ENCODE measurements around the gene ADAMTSL3. TPM values are rescaled to one million over a fixed set of nuclear protein-coding genes. Genes with fewer than 3 reads are reported as not detected.
"Not testable (repeated sequence)": the region's sequence is repeated elsewhere in the genome, so short reads cannot be mapped to it uniquely, and the experiment has no call there.

ADAMTSL3 gene
- total and polyA plus RNA-seq, 2 of the 4 experiments (the other 2 are of a cell fraction) = under 0.01 to 0.02 TPM

- in situ Hi-C loops (cut with MboI; ENCODE audit: low sequenced_read_pairs) = not testable (repeated sequence)
Measured at GRCh38 chr15:84086071-84086470, 432.1 kb downstream of the ADAMTSL3 start.

More at GRCh38 chr15:84086071-84086470, 432.1 kb downstream of the ADAMTSL3 start:
- ATAC-seq (ENCODE audit: low read depth); H3K79me1 ChIP-seq (ENCODE audit: low read depth in 1 of 2, low read length in 2 of 2); H3K4me2 ChIP-seq (ENCODE audit: low read depth, low read length); H3K4ac ChIP-seq (ENCODE audit: low read depth, low read length); H3K14ac ChIP-seq (replicated peaks; ENCODE audit: low read depth, low read length); H3K4me1 ChIP-seq (ENCODE audit: control insufficient read depth, insufficient read depth, low read length); POLR2A ChIA-PET (ENCODE audit: unreplicated experiment); dilution Hi-C loops (cut with HindIII; ENCODE audit: low sequenced_read_pairs, unreplicated experiment); H3K9me3 ChIP-seq (ENCODE audit: control insufficient read depth, insufficient read depth, low read length); DNase-seq; H4K8ac ChIP-seq (ENCODE audit: low read depth in 2 of 2, low read length in 2 of 2); H2BK120ac ChIP-seq (ENCODE audit: low read depth, low read length); H2BK5ac ChIP-seq (ENCODE audit: low read depth, low read length, poor library complexity, severe bottlenecking); H3K27me3 ChIP-seq (ENCODE audit: control insufficient read depth, insufficient read depth, low read length); H2AK5ac ChIP-seq (ENCODE audit: low read depth, low read length); BruUV-seq (replicated peaks); H3K4me3 ChIP-seq (ENCODE audit: insufficient read depth, low read depth, low read length); H2BK15ac ChIP-seq (ENCODE audit: low read depth, low read length); H4K20me1 ChIP-seq (ENCODE audit: insufficient read depth, low read length); H3K36me3 ChIP-seq (ENCODE audit: control insufficient read depth, insufficient read depth, low read length); H2AFZ ChIP-seq (replicated peaks; ENCODE audit: low read length, poor library complexity); H3K23ac ChIP-seq (ENCODE audit: low read depth, low read length); H4K91ac ChIP-seq (ENCODE audit: insufficient read depth, low read depth, low read length); CTCF ChIA-PET; H2BK20ac ChIP-seq (ENCODE audit: low read depth, low read length); H3K18ac ChIP-seq (ENCODE audit: low read depth, low read length); H3K9me1 ChIP-seq (ENCODE audit: insufficient read depth, low read length); intact Hi-C loops (cut with micrococcal nuclease); H3K9ac ChIP-seq (ENCODE audit: low read depth, low read length); H3K56ac ChIP-seq (ENCODE audit: extremely low read depth, insufficient read depth, low read length); H3K27ac ChIP-seq (ENCODE audit: insufficient read depth, low read length); H4K5ac ChIP-seq (ENCODE audit: low read depth, low read length); H2AK9ac ChIP-seq (replicated peaks; ENCODE audit: low read depth, low read length, poor library complexity): not testable (repeated sequence)
- WGBS, 2 experiments (ENCODE audit: extremely low coverage in 2 of 2, insufficient read length in 1 of 2) = no CpG with 5 or more reads among the region's 3 CpGs

Small RNA genes within 50 kb of the gene (microRNA-seq; reads per million reads assigned to microRNA genes)
- gene RNU6-1339P (ENCODE audit: insufficient read depth, insufficient read length) = not detected
- gene RNU6-401P (ENCODE audit: insufficient read depth, insufficient read length) = not detected

Small RNA genes within 50 kb of the gene (small RNA-seq; reads per million reads assigned to genes)
- 0 to 1.8 (median 0) reads per million in 5 experiments for gene RNU6-1339P
- 0 to 0.60 (median 0) reads per million in 5 experiments for gene RNU6-401P

Other genes starting within 250 kb of the ADAMTSL3 start
- gene SH3GL3, start 206.8 kb upstream of the ADAMTSL3 start, total RNA-seq (2012; rRNA removed) = not detected in 2 replicates
- gene SH3GL3, start 206.8 kb upstream of the ADAMTSL3 start, polyA plus RNA-seq (2012; rRNA removed) = not detected in 2 replicates